Lung (tissue), 12 donors: ENCODE results near the gene PLCB4. TPM values are rescaled to one million over a fixed set of nuclear protein-coding genes. Genes with fewer than 3 reads are reported as not detected.
A peak's percentile ranks its signal among the peaks of the same experiment; 100 is the strongest.

Source experiments
- ATAC-seq: fragments of 200-7000 bp; cut with Tn5 transposase; one replicate; pipeline ENCODE4 v1.9.1; 2020; ENCODE audit warnings: moderate number of reproducible peaks; ENCODE audit not compliant: insufficient read depth, low FRiP score
- DNase-seq, 3 donors: peaks; one replicate each; pipeline ENCODE4 v3.0.0-alpha.2; 2013 to 2017
- H3K27ac ChIP-seq, 2 donors: one replicate each; pipeline ENCODE4 v1.5.1; 2013; ENCODE audit warnings: mild to moderate bottlenecking in 2 of 2, moderate library complexity in 2 of 2, control low read depth in 1 of 2, inconsistent platforms in 1 of 2, low read depth in 1 of 2, low read length in 1 of 2
- H3K27me3 ChIP-seq, 3 donors: one replicate each; pipeline ENCODE4 v1.5.1; 2013; ENCODE audit warnings: low read length in 2 of 3; ENCODE audit not compliant: control insufficient read depth in 3 of 3, insufficient read depth in 3 of 3
- H3K36me3 ChIP-seq, 4 donors: one replicate each; pipeline ENCODE4 v1.5.1; 2013; ENCODE audit warnings: low read length in 4 of 4, mild to moderate bottlenecking in 1 of 4, moderate library complexity in 1 of 4; ENCODE audit not compliant: control insufficient read depth in 4 of 4, insufficient read depth in 4 of 4
- H3K4me1 ChIP-seq, 5 donors: one replicate each; pipeline ENCODE4 v1.5.1; 2013; ENCODE audit warnings: low read length in 5 of 5, mild to moderate bottlenecking in 2 of 5, moderate library complexity in 1 of 5; ENCODE audit not compliant: control insufficient read depth in 5 of 5, insufficient read depth in 5 of 5
- H3K4me3 ChIP-seq: one replicate; pipeline ENCODE4 v1.5.1; 2013; ENCODE audit warnings: mild to moderate bottlenecking, control low read depth, moderate library complexity
- H3K9ac ChIP-seq, 2 donors: one replicate each; pipeline ENCODE4 v1.5.1; 2013; ENCODE audit warnings: low read length in 2 of 2, control low read depth in 1 of 2; ENCODE audit not compliant: insufficient read depth in 1 of 2
- H3K9me3 ChIP-seq, 4 donors: one replicate each; pipeline ENCODE4 v1.5.1; 2013; ENCODE audit warnings: low read length in 3 of 4, mild to moderate bottlenecking in 1 of 4, moderate library complexity in 1 of 4; ENCODE audit not compliant: control insufficient read depth in 4 of 4, insufficient read depth in 3 of 4
- CTCF ChIP-seq: IDR thresholded peaks from 2 replicates; pipeline ENCODE4 v1.5.1; 2012; ENCODE audit warnings: mild to moderate bottlenecking; ENCODE audit errors: control extremely low read depth, extremely low read depth
- WGBS, 2 donors: extraction: QIAGEN DNeasy Blood & Tissue Kit; methylation state at CpG; one replicate each; pipeline ENCODE4 v1.1.7; 2013; 5-methylcytosine and 5-hydroxymethylcytosine counted together
- polyA plus RNA-seq, 2 donors: library from polyadenylated mRNA; stranded (reverse); fragments of 200-250 nt; gene quantifications; one replicate each; pipeline ENCODE4 v1.2.1, GENCODE V29; 2013
- total RNA-seq, 2 donors: library from RNA; depleted of rRNA in 1 of 2; stranded (reverse); fragments of >200 nt in 1 of 2; gene quantifications; one replicate each; pipeline ENCODE4 v1.2.1, GENCODE V29; 2014 to 2021
- donor health status: control.
- donor health status: control.
- donor health status: Bipolar disorder and iron deficiency.
- donor health status: healthy.
- donor health status: DM: yes; HTN: yes; CAD: no.

The PLCB4 gene
- total and polyA plus RNA-seq, 4 donors, result 2.1 to 18.6 (median 5.6) TPM

- no peaks in the 10 kb centered on the region for H3K27me3 ChIP-seq
- H3K9ac ChIP-seq, result peak overlapping the region in 1 of 2 donors; percentile 11
- no peak for TF ChIP-seq CTCF
- H3K36me3 ChIP-seq, result no peaks in the 10 kb centered on the region
- no peak overlapping the region for H3K4me3 ChIP-seq
- no peaks in the 10 kb centered on the region for H3K9me3 ChIP-seq
- peaks cover 0 to 32% (median 7%) of the 10 kb centered on the region in 5 donors for H3K4me1 ChIP-seq
- DNase-seq, result peak in 2 of 3 donors; percentile 64 to 75
- H3K27ac ChIP-seq, result peak overlapping the region; percentile 21 to 79
- 47 to 58% methylated on average over 11 of the region's 11 CpGs for WGBS, 2 donors
- ATAC-seq, result no peak
Observed at GRCh38 chr20:9344083-9344920, 275.4 kb downstream of the PLCB4 start.

DNA sequence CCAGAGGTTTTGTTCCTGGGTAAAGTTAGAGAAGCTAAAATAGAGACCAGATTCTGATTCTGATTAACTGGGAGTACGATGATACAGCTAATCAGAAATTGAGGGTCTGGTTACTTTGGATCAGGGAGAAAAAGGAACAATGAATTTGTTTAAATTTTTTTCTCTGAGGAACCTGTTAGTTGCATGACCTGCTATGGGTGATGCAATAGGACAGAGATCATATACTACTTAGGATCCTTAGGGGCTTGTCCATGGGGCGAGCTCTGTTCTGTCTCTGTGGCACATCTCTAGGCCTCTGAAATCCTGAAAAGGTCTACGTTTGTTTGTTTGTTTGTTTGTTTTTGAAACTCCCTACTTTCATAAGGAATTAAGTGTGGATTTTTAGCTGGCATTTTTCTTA is 279.4 kb downstream of the PLCB4 start:
- DNase-seq, result no peak
- H3K36me3 ChIP-seq, result no peaks in the 10 kb centered on the region
- H3K27me3 ChIP-seq, result no peaks in the 10 kb centered on the region
- H3K4me3 ChIP-seq, result no peak overlapping the region
- H3K9ac ChIP-seq, result no peak overlapping the region
- no peak overlapping the region for H3K27ac ChIP-seq
- ATAC-seq, result no peak
- H3K9me3 ChIP-seq, result no peaks in the 10 kb centered on the region
- no peak for TF ChIP-seq CTCF
- 61 to 72% methylated on average over 3 of the region's 3 CpGs for WGBS, 2 donors
- H3K4me1 ChIP-seq, result peaks cover 0 to 29% (median 7%) of the 10 kb centered on the region in 5 donors

- DNase-seq (no peak), ATAC-seq (no peak)
- Histone ChIP-seq H3K36me3 (no peaks in the 10 kb centered on the region), H3K9me3 (no peaks in the 10 kb centered on the region), H3K9ac (no peak overlapping the region), H3K27me3 (no peaks in the 10 kb centered on the region), H3K4me3 (no peak overlapping the region), H3K27ac (no peak overlapping the region), H3K4me1 (peaks cover 0 to 32% (median 7%) of the 10 kb centered on the region in 5 donors)
- WGBS, 2 donors, result 72 to 86% methylated on average over 2 of the region's 2 CpGs
- TF ChIP-seq CTCF, result no peak
Observed at GRCh38 chr20:9348747-9349146, 279.9 kb downstream of the PLCB4 start.
